Measurements from ENCODE around the gene AGBL5.
"Not testable (repeated sequence)": the region's sequence is repeated elsewhere in the genome, so short reads cannot be mapped to it uniquely, and the experiment has no call there.

Gene AGBL5

GRCh38 chr2:27089111-27089954 lies 37.9 kb downstream of the AGBL5 start:
- DNase-seq (ENCODE audit: low read depth in 1 of 2, low spot score in 1 of 2): no peak

GRCh38 chr2:27091746-27092695 lies 40.6 kb downstream of the AGBL5 start:
- no peak for DNase-seq (ENCODE audit: low read depth in 1 of 2, low spot score in 1 of 2)

GRCh38 chr2:27092696-27093429 lies 41.4 kb downstream of the AGBL5 start:
- DNase-seq (ENCODE audit: low read depth in 1 of 2, low spot score in 1 of 2): no peak

- no peak for DNase-seq (ENCODE audit: low read depth in 1 of 2, low spot score in 1 of 2)
Observed at GRCh38 chr2:27093430-27094352, 42.2 kb downstream of the AGBL5 start.

GRCh38 chr2:27094353-27094984 lies 43.0 kb downstream of the AGBL5 start:
- DNase-seq (ENCODE audit: low read depth in 1 of 2, low spot score in 1 of 2): no peak

- DNase-seq (ENCODE audit: low read depth in 1 of 2, low spot score in 1 of 2): no peak
Observed at GRCh38 chr2:27095427-27095744, 43.9 kb downstream of the AGBL5 start.

- DNase-seq (ENCODE audit: low read depth in 1 of 2, low spot score in 1 of 2): no peak
Observed at GRCh38 chr2:27095745-27096651, 44.5 kb downstream of the AGBL5 start.

GRCh38 chr2:27096748-27097297 lies 45.4 kb downstream of the AGBL5 start:
- DNase-seq (ENCODE audit: low read depth in 1 of 2, low spot score in 1 of 2): no peak

- DNase-seq (ENCODE audit: low read depth in 1 of 2, low spot score in 1 of 2): no peak
Observed at GRCh38 chr2:27097341-27097740, 45.9 kb downstream of the AGBL5 start.

GRCh38 chr2:27099334-27099955 lies 48.0 kb downstream of the AGBL5 start:
- DNase-seq (ENCODE audit: low read depth in 1 of 2, low spot score in 1 of 2): no peak

GRCh38 chr2:27100036-27100435 lies 48.6 kb downstream of the AGBL5 start:
- no peak for DNase-seq (ENCODE audit: low read depth in 1 of 2, low spot score in 1 of 2)

GRCh38 chr2:27102329-27102728 lies 50.9 kb downstream of the AGBL5 start:
- DNase-seq (ENCODE audit: low read depth in 1 of 2, low spot score in 1 of 2): no peak

- no peak for DNase-seq (ENCODE audit: low read depth in 1 of 2, low spot score in 1 of 2)
Observed at GRCh38 chr2:27105981-27106380, 54.5 kb downstream of the AGBL5 start.

GRCh38 chr2:27108221-27108620 lies 56.8 kb downstream of the AGBL5 start:
- no peak for DNase-seq (ENCODE audit: low read depth in 1 of 2, low spot score in 1 of 2)

GRCh38 chr2:27109083-27109482 lies 57.6 kb downstream of the AGBL5 start:
- DNase-seq (ENCODE audit: low read depth in 1 of 2, low spot score in 1 of 2): no peak

GRCh38 chr2:27110603-27111352 lies 59.3 kb downstream of the AGBL5 start:
- DNase-seq (ENCODE audit: low read depth in 1 of 2, low spot score in 1 of 2): not testable (repeated sequence)

GRCh38 chr2:27111392-27112078 lies 60.1 kb downstream of the AGBL5 start:
- not testable (repeated sequence) for DNase-seq (ENCODE audit: low read depth in 1 of 2, low spot score in 1 of 2)
